ENCODE results near the gene DIABLO.

Gene DIABLO

DNA sequence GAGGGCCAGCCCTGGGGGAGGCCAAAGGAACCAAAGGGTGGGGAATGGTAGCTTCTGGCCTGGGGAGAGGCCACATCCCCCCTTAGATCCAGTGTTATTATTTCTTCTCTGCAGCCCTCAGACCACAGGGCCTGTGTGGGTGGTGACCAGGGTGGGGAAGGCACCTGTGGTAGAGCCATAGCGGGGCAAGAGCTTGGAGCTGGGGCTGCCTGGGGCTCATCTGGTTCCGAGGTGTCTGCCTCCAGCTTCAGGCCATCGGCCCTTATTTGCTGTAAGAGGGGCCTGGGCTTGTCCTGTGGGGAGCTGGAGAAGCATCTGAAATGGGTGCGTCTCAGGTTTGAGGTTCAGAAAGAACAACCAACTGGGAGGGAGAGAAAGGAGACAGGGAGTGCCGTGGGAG, 24.5 kb downstream of the DIABLO start:
- Histone ChIP-seq H3K27ac (replicated peaks) (no peak overlapping the region), H3K27me3 (ENCODE audit: insufficient read depth, poor library complexity, severe bottlenecking) (peaks cover 28% of the 10 kb centered on the region), H3K4me3 (replicated peaks; ENCODE audit: insufficient read depth, low read length) (no peak overlapping the region)
- no peak for DNase-seq (ENCODE audit: low read depth in 1 of 2, low spot score in 1 of 2)
- TF ChIP-seq REST (IDR thresholded peaks at IDR 0.05; ENCODE audit: insufficient replicate concordance, low read depth) (no peak), GABPA (IDR thresholded peaks at IDR 0.05; ENCODE audit: low read depth) (no peak), SPI1 (IDR thresholded peaks at IDR 0.05; ENCODE audit: borderline replicate concordance, low read depth) (no peak), POLR2AphosphoS5 (IDR thresholded peaks at IDR 0.05; ENCODE audit: low read depth) (no peak)
- TF ChIP-seq, protein P1, sequence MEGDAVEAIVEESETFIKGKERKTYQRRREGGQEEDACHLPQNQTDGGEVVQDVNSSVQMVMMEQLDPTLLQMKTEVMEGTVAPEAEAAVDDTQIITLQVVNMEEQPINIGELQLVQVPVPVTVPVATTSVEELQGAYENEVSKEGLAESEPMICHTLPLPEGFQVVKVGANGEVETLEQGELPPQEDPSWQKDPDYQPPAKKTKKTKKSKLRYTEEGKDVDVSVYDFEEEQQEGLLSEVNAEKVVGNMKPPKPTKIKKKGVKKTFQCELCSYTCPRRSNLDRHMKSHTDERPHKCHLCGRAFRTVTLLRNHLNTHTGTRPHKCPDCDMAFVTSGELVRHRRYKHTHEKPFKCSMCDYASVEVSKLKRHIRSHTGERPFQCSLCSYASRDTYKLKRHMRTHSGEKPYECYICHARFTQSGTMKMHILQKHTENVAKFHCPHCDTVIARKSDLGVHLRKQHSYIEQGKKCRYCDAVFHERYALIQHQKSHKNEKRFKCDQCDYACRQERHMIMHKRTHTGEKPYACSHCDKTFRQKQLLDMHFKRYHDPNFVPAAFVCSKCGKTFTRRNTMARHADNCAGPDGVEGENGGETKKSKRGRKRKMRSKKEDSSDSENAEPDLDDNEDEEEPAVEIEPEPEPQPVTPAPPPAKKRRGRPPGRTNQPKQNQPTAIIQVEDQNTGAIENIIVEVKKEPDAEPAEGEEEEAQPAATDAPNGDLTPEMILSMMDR (IDR thresholded peaks at IDR 0.05; ENCODE audit: insufficient read depth, low read length), result no peak

DNA sequence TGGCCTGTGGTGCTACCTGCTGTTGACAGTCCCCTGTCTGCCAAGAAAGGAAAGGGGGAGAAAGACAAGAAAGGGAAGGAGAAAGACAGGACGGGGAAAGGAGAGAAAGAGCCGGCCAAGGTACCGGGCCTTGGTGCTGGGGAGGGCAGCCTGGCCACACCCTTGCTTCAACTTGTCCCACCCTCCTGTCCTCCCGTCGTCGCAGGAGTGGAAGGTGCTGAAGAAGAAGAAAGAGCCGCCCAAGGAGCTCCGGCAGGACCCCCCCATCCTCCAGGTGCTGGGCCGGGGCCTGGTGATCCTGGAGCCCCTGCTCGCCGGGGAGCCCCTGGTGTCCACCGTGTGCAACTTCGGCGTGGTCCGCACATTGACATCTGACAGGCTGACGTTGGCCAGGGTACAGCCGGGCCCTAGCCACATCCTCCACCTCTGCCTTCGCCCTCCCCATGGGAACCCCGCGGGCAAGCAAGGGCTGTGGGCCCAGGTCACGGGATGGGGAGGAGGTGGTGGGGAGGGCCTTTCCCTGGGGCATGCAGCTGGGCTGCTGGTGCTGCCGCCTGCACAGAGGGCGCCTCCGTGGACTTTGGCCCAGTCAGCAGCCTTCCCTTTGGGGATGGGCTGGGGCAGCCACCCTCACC, 25.2 kb downstream of the DIABLO start:
- no peak for TF ChIP-seq SPI1 (IDR thresholded peaks at IDR 0.05; ENCODE audit: borderline replicate concordance, low read depth)
- TF ChIP-seq, protein P1 (IDR thresholded peaks at IDR 0.05; ENCODE audit: insufficient read depth, low read length), result no peak
- TF ChIP-seq POLR2AphosphoS5 (IDR thresholded peaks at IDR 0.05; ENCODE audit: low read depth), result no peak
- TF ChIP-seq GABPA (IDR thresholded peaks at IDR 0.05; ENCODE audit: low read depth), result no peak
- TF ChIP-seq REST (IDR thresholded peaks at IDR 0.05; ENCODE audit: insufficient replicate concordance, low read depth), result no peak
- no peak for DNase-seq (ENCODE audit: low read depth in 1 of 2, low spot score in 1 of 2)
- no peak overlapping the region for H3K27ac ChIP-seq (replicated peaks)
- H3K27me3 ChIP-seq (ENCODE audit: insufficient read depth, poor library complexity, severe bottlenecking), result peaks cover 26% of the 10 kb centered on the region
- no peak overlapping the region for H3K4me3 ChIP-seq (replicated peaks; ENCODE audit: insufficient read depth, low read length)

- TF ChIP-seq REST (IDR thresholded peaks at IDR 0.05; ENCODE audit: insufficient replicate concordance, low read depth) (no peak), SPI1 (IDR thresholded peaks at IDR 0.05; ENCODE audit: borderline replicate concordance, low read depth) (no peak)
- TF ChIP-seq, protein P1 (IDR thresholded peaks at IDR 0.05; ENCODE audit: insufficient read depth, low read length), result no peak
- Histone ChIP-seq H3K27ac (replicated peaks) (no peak overlapping the region), H3K27me3 (ENCODE audit: insufficient read depth, poor library complexity, severe bottlenecking) (peaks cover 18% of the 10 kb centered on the region), H3K4me3 (replicated peaks; ENCODE audit: insufficient read depth, low read length) (no peak overlapping the region)
- no peak for DNase-seq (ENCODE audit: low read depth in 1 of 2, low spot score in 1 of 2)
Measured at GRCh38 chr12:122199484-122200355, 26.1 kb downstream of the DIABLO start.
